ENCODE data around the gene NHLRC3. TPM values are rescaled to one million over a fixed set of nuclear protein-coding genes. Genes with fewer than 3 reads are reported as not detected.

Gene NHLRC3
- total and polyA plus RNA-seq, 2 donors (not counting 3 experiments of a cell fraction or from before 2014, with no cell fraction given): 7.3 to 10.2 TPM

DNA sequence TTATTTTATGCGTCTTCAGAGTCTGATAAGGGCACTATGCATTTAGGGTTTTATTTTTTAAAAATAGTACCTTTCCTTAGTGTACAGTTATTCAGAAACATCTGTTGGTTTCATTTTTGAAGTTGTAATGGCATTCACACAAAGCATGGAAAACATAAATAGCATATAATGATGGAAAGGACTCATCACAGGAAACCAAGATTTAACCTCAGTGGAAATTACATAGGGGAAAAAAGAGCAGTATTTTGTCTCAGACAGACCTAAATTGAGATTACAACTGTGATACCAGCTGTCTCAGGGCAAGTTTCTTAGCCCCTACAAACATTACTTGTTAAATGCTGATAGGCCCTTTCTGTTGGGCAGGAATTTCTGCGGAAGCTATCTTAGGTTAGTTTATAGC, 57.2 kb downstream of the NHLRC3 start:
- H3K27me3 ChIP-seq (ENCODE audit: control insufficient read depth in 2 of 2, insufficient read depth in 2 of 2, low read length in 2 of 2): peaks cover 0 to 4% of the 10 kb centered on the region in 2 experiments
- H3K27ac ChIP-seq (ENCODE audit: insufficient read depth, low read depth, low read length): no peak overlapping the region
- H3K4me2 ChIP-seq (ENCODE audit: insufficient read depth, low read length): no peak overlapping the region
- ChIA-PET POLR2A (no interaction called here), CTCF (interaction anchor here (1.7 kb wide), 1 partner anchor 38 kb away, joined by 3 read pairs; no protein-coding TSS in a partner anchor)
- H3K36me3 ChIP-seq (ENCODE audit: control insufficient read depth in 2 of 2, extremely low read depth in 1 of 2, insufficient read depth in 2 of 2, low read length in 2 of 2): no peaks in the 10 kb centered on the region
- dilution Hi-C loops (cut with MboI; ENCODE audit: extremely low pct_ligation_motif_present, low sequenced_read_pairs): no loop called here
- FAIRE-seq: no peak
- no peaks in the 10 kb centered on the region for H3K9me3 ChIP-seq (replicated peaks; ENCODE audit: control insufficient read depth, insufficient read depth, low read length)
- no peaks in the 10 kb centered on the region for H3K9me1 ChIP-seq (replicated peaks; ENCODE audit: control insufficient read depth, extremely low read depth, insufficient read depth, low read length)
- intact Hi-C loops (cut with micrococcal nuclease): no loop called here
- no peak for TF ChIP-seq POLR2A (IDR thresholded peaks at IDR 0.05; ENCODE audit: low read depth, low read length)
- TF ChIP-seq POLR2AphosphoS5 (IDR thresholded peaks at IDR 0.05; ENCODE audit: insufficient read depth, low read depth, low read length): no peak
- no peak for TF ChIP-seq GATA2 (IDR thresholded peaks at IDR 0.05; ENCODE audit: insufficient read depth, insufficient read length, low read depth, low read length)
- TF ChIP-seq, protein P1, sequence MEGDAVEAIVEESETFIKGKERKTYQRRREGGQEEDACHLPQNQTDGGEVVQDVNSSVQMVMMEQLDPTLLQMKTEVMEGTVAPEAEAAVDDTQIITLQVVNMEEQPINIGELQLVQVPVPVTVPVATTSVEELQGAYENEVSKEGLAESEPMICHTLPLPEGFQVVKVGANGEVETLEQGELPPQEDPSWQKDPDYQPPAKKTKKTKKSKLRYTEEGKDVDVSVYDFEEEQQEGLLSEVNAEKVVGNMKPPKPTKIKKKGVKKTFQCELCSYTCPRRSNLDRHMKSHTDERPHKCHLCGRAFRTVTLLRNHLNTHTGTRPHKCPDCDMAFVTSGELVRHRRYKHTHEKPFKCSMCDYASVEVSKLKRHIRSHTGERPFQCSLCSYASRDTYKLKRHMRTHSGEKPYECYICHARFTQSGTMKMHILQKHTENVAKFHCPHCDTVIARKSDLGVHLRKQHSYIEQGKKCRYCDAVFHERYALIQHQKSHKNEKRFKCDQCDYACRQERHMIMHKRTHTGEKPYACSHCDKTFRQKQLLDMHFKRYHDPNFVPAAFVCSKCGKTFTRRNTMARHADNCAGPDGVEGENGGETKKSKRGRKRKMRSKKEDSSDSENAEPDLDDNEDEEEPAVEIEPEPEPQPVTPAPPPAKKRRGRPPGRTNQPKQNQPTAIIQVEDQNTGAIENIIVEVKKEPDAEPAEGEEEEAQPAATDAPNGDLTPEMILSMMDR (IDR thresholded peaks at IDR 0.05; ENCODE audit: extremely low read depth in 1 of 2, insufficient read depth in 1 of 2, low read depth in 1 of 2, low read length in 2 of 2): no peak
- TF ChIP-seq, protein P2, sequence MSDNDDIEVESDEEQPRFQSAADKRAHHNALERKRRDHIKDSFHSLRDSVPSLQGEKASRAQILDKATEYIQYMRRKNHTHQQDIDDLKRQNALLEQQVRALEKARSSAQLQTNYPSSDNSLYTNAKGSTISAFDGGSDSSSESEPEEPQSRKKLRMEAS (IDR thresholded peaks at IDR 0.05; ENCODE audit: insufficient read depth, insufficient read length): no peak
- no peak for TF ChIP-seq FOS (IDR thresholded peaks at IDR 0.05; ENCODE audit: borderline replicate concordance, insufficient read depth, low read length)
- TF ChIP-seq MYC (IDR thresholded peaks at IDR 0.05; ENCODE audit: low read depth, low read length): no peak
- no peak for TF ChIP-seq EZH2 (IDR thresholded peaks at IDR 0.05; ENCODE audit: borderline replicate concordance, low read depth, low read length, severe bottlenecking)
- no peak for TF ChIP-seq JUN (IDR thresholded peaks at IDR 0.05; ENCODE audit: borderline replicate concordance, insufficient read depth, insufficient read length, low read depth)
- no peaks in the 10 kb centered on the region for H4K20me1 ChIP-seq (replicated peaks; ENCODE audit: control insufficient read depth, extremely low read depth, insufficient read depth, low read length)
- no TSS peak for BruUV-seq (replicated peaks)
- no peak overlapping the region for H2AFZ ChIP-seq (ENCODE audit: low read depth, low read length)
- no peak overlapping the region for H3K9ac ChIP-seq (replicated peaks; ENCODE audit: extremely low read depth, insufficient read depth, low read length)
- H3K4me3 ChIP-seq (replicated peaks in 1 of 3; ENCODE audit: insufficient read depth in 1 of 3, low read depth in 1 of 3, low read length in 3 of 3): no peak overlapping the region
- H3K79me2 ChIP-seq (ENCODE audit: control insufficient read depth, insufficient read depth, low read length): no peaks in the 10 kb centered on the region
- no peak for DNase-seq (ENCODE audit: low read depth, low spot score)
- H3K4me1 ChIP-seq (ENCODE audit: control insufficient read depth, extremely low read depth, insufficient read depth, low read length): no peaks in the 10 kb centered on the region
